ENCODE data around the gene RAC3.
A peak's percentile ranks its signal among the peaks of the same experiment; 100 is the strongest.

Gene RAC3

GRCh38 chr17:82031303-82031884 is at the start of gene RAC3:
RAC3 (plus strand) TSS chr17:82031678; CDS start chr17:82031762, 84 bp downstream.
- DNase-seq = no peak

- no peak for DNase-seq
Measured at GRCh38 chr17:81983011-81983638, 48.4 kb upstream of the RAC3 start.

- DNase-seq = no peak
Measured at GRCh38 chr17:81983639-81984373, 47.7 kb upstream of the RAC3 start.

GRCh38 chr17:81984773-81985410 is 46.6 kb upstream of the RAC3 start:
- DNase-seq = no peak

GRCh38 chr17:81986606-81987005 is 44.9 kb upstream of the RAC3 start:
- no peak for DNase-seq

- DNase-seq = no peak
Measured at GRCh38 chr17:81987161-81987770, 44.2 kb upstream of the RAC3 start.

- DNase-seq = no peak
Measured at GRCh38 chr17:81990836-81991683, 40.4 kb upstream of the RAC3 start.

GRCh38 chr17:81991684-81992305 is 39.7 kb upstream of the RAC3 start:
- DNase-seq = peak; percentile 47

GRCh38 chr17:81992306-81993102 is 39.0 kb upstream of the RAC3 start:
- no peak for DNase-seq

GRCh38 chr17:81993729-81994592 is 37.5 kb upstream of the RAC3 start:
- no peak for DNase-seq

- DNase-seq = no peak
Measured at GRCh38 chr17:81994593-81995462, 36.6 kb upstream of the RAC3 start.

GRCh38 chr17:81995463-81996231 is 35.8 kb upstream of the RAC3 start:
- no peak for DNase-seq

- DNase-seq = no peak
Measured at GRCh38 chr17:81996232-81996756, 35.2 kb upstream of the RAC3 start.

- no peak for DNase-seq
Measured at GRCh38 chr17:81996757-81997441, 34.6 kb upstream of the RAC3 start.

- DNase-seq = no peak
Measured at GRCh38 chr17:81998212-81998611, 33.3 kb upstream of the RAC3 start.

GRCh38 chr17:81998691-81999438 is 32.6 kb upstream of the RAC3 start:
- DNase-seq = no peak
